WTC11 (cell line): ENCODE data around the gene SPPL2B.

Experiments
- ESRRA ChIP-seq: sonication (generic); formaldehyde crosslinking; IDR thresholded peaks from 2 replicates; pipeline ENCODE4 v1.8.1; 2022; ENCODE audit warnings: mild to moderate bottlenecking, missing genetic modification reagents, borderline replicate concordance
- JUN ChIP-seq: sonication (generic); formaldehyde crosslinking; IDR thresholded peaks from 2 replicates; pipeline ENCODE4 v1.8.0; 2023; ENCODE audit warnings: mild to moderate bottlenecking, missing genetic modification reagents
- SOX15 ChIP-seq: fragments of 250-450 bp; sonication (Bioruptor Pico); IDR thresholded peaks from 2 replicates; pipeline ENCODE4 v1.9.0; 2021; ENCODE audit warnings: mild to moderate bottlenecking
- ZNF263 ChIP-seq: sonication (generic); formaldehyde crosslinking; IDR thresholded peaks from 2 replicates; pipeline ENCODE4 v1.8.1; 2022; ENCODE audit warnings: low read depth, mild to moderate bottlenecking, moderate library complexity, missing genetic modification reagents
- TF ChIP-seq, protein P1 (sequence below): fragments of 200-600 bp; IDR thresholded peaks from 2 replicates; pipeline ENCODE4 v1.8.0; 2022; ENCODE audit warnings: antibody characterized with exemption
- TF ChIP-seq, protein P2 (sequence below): sonication (generic); formaldehyde crosslinking; IDR thresholded peaks from 2 replicates; pipeline ENCODE4 v1.8.0; 2022; ENCODE audit warnings: mild to moderate bottlenecking, missing genetic modification reagents

DNA sequence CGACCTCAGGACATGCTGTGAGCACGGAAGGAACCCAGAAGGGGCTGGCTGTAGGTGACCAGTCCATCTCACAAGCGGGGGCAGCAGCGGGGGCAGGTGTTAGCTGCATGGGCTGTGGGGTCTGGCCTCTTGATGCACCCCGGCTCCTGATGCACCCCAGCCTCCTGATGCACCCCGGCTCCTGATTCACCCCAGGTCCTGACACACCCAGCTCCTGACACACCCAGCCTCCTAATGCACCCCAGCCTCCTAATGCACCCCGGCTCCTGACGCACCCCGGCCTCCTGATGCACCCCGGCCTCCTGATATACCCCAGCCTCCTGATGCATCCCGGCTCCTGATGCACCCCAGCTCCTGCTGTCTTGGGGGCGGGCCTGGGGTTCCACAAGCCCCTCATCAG lies 7.5 kb upstream of the SPPL2B start:
- TF ChIP-seq JUN (CRISPR knock-in tag) (no peak), ZNF263 (no peak), SOX15 (CRISPR knock-in tag) (no peak), ESRRA (CRISPR knock-in tag) (no peak)
- TF ChIP-seq, protein P1, sequence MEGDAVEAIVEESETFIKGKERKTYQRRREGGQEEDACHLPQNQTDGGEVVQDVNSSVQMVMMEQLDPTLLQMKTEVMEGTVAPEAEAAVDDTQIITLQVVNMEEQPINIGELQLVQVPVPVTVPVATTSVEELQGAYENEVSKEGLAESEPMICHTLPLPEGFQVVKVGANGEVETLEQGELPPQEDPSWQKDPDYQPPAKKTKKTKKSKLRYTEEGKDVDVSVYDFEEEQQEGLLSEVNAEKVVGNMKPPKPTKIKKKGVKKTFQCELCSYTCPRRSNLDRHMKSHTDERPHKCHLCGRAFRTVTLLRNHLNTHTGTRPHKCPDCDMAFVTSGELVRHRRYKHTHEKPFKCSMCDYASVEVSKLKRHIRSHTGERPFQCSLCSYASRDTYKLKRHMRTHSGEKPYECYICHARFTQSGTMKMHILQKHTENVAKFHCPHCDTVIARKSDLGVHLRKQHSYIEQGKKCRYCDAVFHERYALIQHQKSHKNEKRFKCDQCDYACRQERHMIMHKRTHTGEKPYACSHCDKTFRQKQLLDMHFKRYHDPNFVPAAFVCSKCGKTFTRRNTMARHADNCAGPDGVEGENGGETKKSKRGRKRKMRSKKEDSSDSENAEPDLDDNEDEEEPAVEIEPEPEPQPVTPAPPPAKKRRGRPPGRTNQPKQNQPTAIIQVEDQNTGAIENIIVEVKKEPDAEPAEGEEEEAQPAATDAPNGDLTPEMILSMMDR: no peak
- TF ChIP-seq, protein P2, sequence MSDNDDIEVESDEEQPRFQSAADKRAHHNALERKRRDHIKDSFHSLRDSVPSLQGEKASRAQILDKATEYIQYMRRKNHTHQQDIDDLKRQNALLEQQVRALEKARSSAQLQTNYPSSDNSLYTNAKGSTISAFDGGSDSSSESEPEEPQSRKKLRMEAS (CRISPR knock-in tag): no peak
